Sigmoid colon (tissue), 7 donors: ENCODE results near the gene MYL5. TPM values are rescaled to one million over a fixed set of nuclear protein-coding genes. Genes with fewer than 3 reads are reported as not detected.

Experiments
- DNase-seq: peaks from one replicate; pipeline ENCODE4 v3.0.0-alpha.2; 2019
- H3K27ac ChIP-seq, 4 donors: fragments of 200-600 bp; sonication (generic); one replicate each; pipeline ENCODE4 v1.5.1; 2016 to 2019; ENCODE audit warnings: mild to moderate bottlenecking in 1 of 4
- H3K27me3 ChIP-seq, 3 donors: fragments of 200-600 bp; sonication (generic); one replicate each; pipeline ENCODE4 v1.5.1; 2019; ENCODE audit warnings: mild to moderate bottlenecking in 1 of 3
- H3K36me3 ChIP-seq, 4 donors: fragments of 200-600 bp; sonication (generic); one replicate each; pipeline ENCODE4 v1.5.1; 2016 to 2019
- H3K4me1 ChIP-seq, 4 donors: fragments of 200-600 bp; sonication (generic); one replicate each; pipeline ENCODE4 v1.5.1; 2017 to 2019
- H3K4me3 ChIP-seq, 4 donors: fragments of 200-600 bp; sonication (generic); one replicate each; pipeline ENCODE4 v1.5.1; 2017 to 2019; ENCODE audit warnings: mild to moderate bottlenecking in 2 of 4, moderate library complexity in 1 of 4
- H3K9me3 ChIP-seq, 4 donors: fragments of 200-600 bp in 3 of 4; sonication (generic) in 3 of 4; one replicate each; pipeline versions ENCODE4 v1.5.1 to v1.6.1; 2013 to 2019
- CTCF ChIP-seq, 4 experiments: fragments of 450-650 bp in 3 of 4; fragments of 200-600 bp in 1 of 4; IDR thresholded peaks; one replicate each; pipeline ENCODE4 v1.5.1; 2016 to 2019; ENCODE audit warnings: antibody characterized with exemption in 4 of 4, mild to moderate bottlenecking in 3 of 4, moderate library complexity in 2 of 4
- EP300 ChIP-seq, 4 donors: sonication (generic); formaldehyde crosslinking; IDR thresholded peaks; one replicate each; pipeline ENCODE4 v1.6.1; 2017; ENCODE audit warnings: antibody characterized with exemption in 4 of 4
- POLR2A ChIP-seq, 2 donors: fragments of 450-650 bp; IDR thresholded peaks; one replicate each; pipeline ENCODE4 v1.6.1; 2016; ENCODE audit warnings: antibody characterized with exemption in 2 of 2, mild to moderate bottlenecking in 2 of 2, moderate library complexity in 2 of 2
- POLR2AphosphoS5 ChIP-seq, 4 donors: sonication (generic); formaldehyde crosslinking; IDR thresholded peaks; one replicate each; pipeline ENCODE4 v1.6.1; 2017; ENCODE audit warnings: antibody characterized with exemption in 4 of 4
- WGBS, 2 donors: extraction: QIAGEN DNeasy Blood & Tissue Kit; methylation state at CpG; one replicate each; pipeline ENCODE4 v1.1.7; 2013; 5-methylcytosine and 5-hydroxymethylcytosine counted together
- intact Hi-C: fragments of 100-400 bp; cut with DNase I; formaldehyde crosslinking; loops from one replicate; pipeline ENCODE4 v1.15.1; 2023
- polyA plus RNA-seq, 3 donors: library from polyadenylated mRNA; stranded (reverse); fragments of 200-250 nt; gene quantifications; one replicate each; pipeline ENCODE4 v1.2.3, GENCODE V29; 2013
- total RNA-seq, 4 donors: library from RNA; depleted of rRNA; stranded (reverse); fragments of >200 nt; gene quantifications; one replicate each; pipeline ENCODE4 v1.1.0, GENCODE V29; 2016
- donor health status: healthy with polysubstance abuse.
- donor health status: Bipolar disorder and iron deficiency.
- donor health status: healthy.

MYL5 gene
- total and polyA plus RNA-seq, 7 donors: 5.7 to 29.7 (median 11.7) TPM

- 96 to 97% methylated on average over 24 of the region's 24 CpGs for WGBS, 2 donors
- peak; percentile 58 for DNase-seq
- no peak overlapping the region for H3K27ac ChIP-seq
- H3K27me3 ChIP-seq: peaks cover 0 to 26% (median 22%) of the 10 kb centered on the region in 3 donors
- no peak overlapping the region for H3K4me3 ChIP-seq
- H3K36me3 ChIP-seq: no peaks in the 10 kb centered on the region
- intact Hi-C loops: no loop called here
- no peak for TF ChIP-seq EP300 (IDR thresholded peaks at IDR 0.05)
- TF ChIP-seq CTCF (IDR thresholded peaks at IDR 0.05): no peak
- no peak for TF ChIP-seq POLR2A (IDR thresholded peaks at IDR 0.05)
- no peak for TF ChIP-seq POLR2AphosphoS5 (IDR thresholded peaks at IDR 0.05)
- H3K9me3 ChIP-seq: no peaks in the 10 kb centered on the region
- H3K4me1 ChIP-seq: peaks cover 0 to 14% (median 13%) of the 10 kb centered on the region in 4 donors
These were observed 9.6 kb upstream of the MYL5 start for GRCh38 chr4:664713-665231.

- no peaks in the 10 kb centered on the region for H3K36me3 ChIP-seq
- peaks cover 0 to 26% (median 22%) of the 10 kb centered on the region in 3 donors for H3K27me3 ChIP-seq
- TF ChIP-seq POLR2AphosphoS5 (IDR thresholded peaks at IDR 0.05) (no peak), POLR2A (IDR thresholded peaks at IDR 0.05) (no peak), CTCF (IDR thresholded peaks at IDR 0.05) (no peak), EP300 (IDR thresholded peaks at IDR 0.05) (no peak)
- peaks cover 0 to 14% (median 13%) of the 10 kb centered on the region in 4 donors for H3K4me1 ChIP-seq
- H3K9me3 ChIP-seq: no peaks in the 10 kb centered on the region
- intact Hi-C loops: no loop called here
- WGBS, 2 donors: 82 to 91% methylated on average over 12 of the region's 12 CpGs
- H3K27ac ChIP-seq: no peak overlapping the region
- DNase-seq: peak; percentile 64
- no peak overlapping the region for H3K4me3 ChIP-seq
These were observed 9.0 kb upstream of the MYL5 start for GRCh38 chr4:665381-665750.

- TF ChIP-seq EP300 (IDR thresholded peaks at IDR 0.05): no peak
- TF ChIP-seq CTCF (IDR thresholded peaks at IDR 0.05): no peak
- no peak for TF ChIP-seq POLR2A (IDR thresholded peaks at IDR 0.05)
- no peak for TF ChIP-seq POLR2AphosphoS5 (IDR thresholded peaks at IDR 0.05)
- intact Hi-C loops: no loop called here
- DNase-seq: peak; percentile 57
These were observed 8.4 kb upstream of the MYL5 start for GRCh38 chr4:665751-666435.

GRCh38 chr4:666436-666810 lies 7.9 kb upstream of the MYL5 start:
- 85 to 90% methylated on average over 22 of the region's 22 CpGs for WGBS, 2 donors
- H3K4me3 ChIP-seq: no peak overlapping the region
- no peak overlapping the region for H3K27ac ChIP-seq
- H3K27me3 ChIP-seq: peaks cover 0 to 26% (median 22%) of the 10 kb centered on the region in 3 donors
- intact Hi-C loops: no loop called here
- TF ChIP-seq POLR2A (IDR thresholded peaks at IDR 0.05): no peak
- no peak for TF ChIP-seq CTCF (IDR thresholded peaks at IDR 0.05)
- no peak for TF ChIP-seq POLR2AphosphoS5 (IDR thresholded peaks at IDR 0.05)
- TF ChIP-seq EP300 (IDR thresholded peaks at IDR 0.05): no peak
- peaks cover 0 to 14% (median 13%) of the 10 kb centered on the region in 4 donors for H3K4me1 ChIP-seq
- DNase-seq: peak; percentile 62
- H3K36me3 ChIP-seq: peaks cover 0 to 9% (median under 1%) of the 10 kb centered on the region in 4 donors
- no peaks in the 10 kb centered on the region for H3K9me3 ChIP-seq

More at GRCh38 chr4:665751-666435, 8.4 kb upstream of the MYL5 start:
- Histone ChIP-seq H3K4me3 (no peak overlapping the region), H3K27me3 (peaks cover 0 to 26% (median 22%) of the 10 kb centered on the region in 3 donors), H3K36me3 (peaks cover 0 to 4% (median 0%) of the 10 kb centered on the region in 4 donors), H3K27ac (no peak overlapping the region), H3K4me1 (peaks cover 0 to 14% (median 13%) of the 10 kb centered on the region in 4 donors), H3K9me3 (no peaks in the 10 kb centered on the region)
- WGBS, 2 donors: 71 to 78% methylated on average over 22 of the region's 22 CpGs
